AG04449 (cell line): ENCODE results near the gene ZNF143.
"Not testable (repeated sequence)": the region's sequence is repeated elsewhere in the genome, so short reads cannot be mapped to it uniquely, and the experiment has no call there.

Experiments
- CTCF ChIA-PET: fragments of 350-600 bp; formaldehyde crosslinking; extraction: SDS; loops from one replicate; lab custom pipeline; 2021; ENCODE audit warnings: antibody characterized with exemption; lab: Yijun Ruan, JAX
- POLR2A ChIA-PET: fragments of 400-600, 350-600 bp; formaldehyde crosslinking; extraction: SDS; loops from one replicate; lab custom pipeline; 2020; ENCODE audit warnings: antibody characterized with exemption, inconsistent platforms; lab: Yijun Ruan, JAX
- DNase-seq: peaks from one replicate; pipeline ENCODE4 v3.0.0-alpha.2; 2010; ENCODE audit warnings: low read depth, low spot score
- H3K4me3 ChIP-seq: 2 replicates; pipeline ENCODE4 v1.5.1; 2011; ENCODE audit warnings: low read depth, mild to moderate bottlenecking, control low read depth, low read length
- TF ChIP-seq, protein P1 (sequence below): IDR thresholded peaks from one replicate; pipeline ENCODE4 v1.5.1; 2011; ENCODE audit warnings: mild to moderate bottlenecking, moderate library complexity, low read length, control low read depth, inconsistent platforms; ENCODE audit not compliant: insufficient read depth; ENCODE audit errors: missing control alignments

The ZNF143 gene

DNA sequence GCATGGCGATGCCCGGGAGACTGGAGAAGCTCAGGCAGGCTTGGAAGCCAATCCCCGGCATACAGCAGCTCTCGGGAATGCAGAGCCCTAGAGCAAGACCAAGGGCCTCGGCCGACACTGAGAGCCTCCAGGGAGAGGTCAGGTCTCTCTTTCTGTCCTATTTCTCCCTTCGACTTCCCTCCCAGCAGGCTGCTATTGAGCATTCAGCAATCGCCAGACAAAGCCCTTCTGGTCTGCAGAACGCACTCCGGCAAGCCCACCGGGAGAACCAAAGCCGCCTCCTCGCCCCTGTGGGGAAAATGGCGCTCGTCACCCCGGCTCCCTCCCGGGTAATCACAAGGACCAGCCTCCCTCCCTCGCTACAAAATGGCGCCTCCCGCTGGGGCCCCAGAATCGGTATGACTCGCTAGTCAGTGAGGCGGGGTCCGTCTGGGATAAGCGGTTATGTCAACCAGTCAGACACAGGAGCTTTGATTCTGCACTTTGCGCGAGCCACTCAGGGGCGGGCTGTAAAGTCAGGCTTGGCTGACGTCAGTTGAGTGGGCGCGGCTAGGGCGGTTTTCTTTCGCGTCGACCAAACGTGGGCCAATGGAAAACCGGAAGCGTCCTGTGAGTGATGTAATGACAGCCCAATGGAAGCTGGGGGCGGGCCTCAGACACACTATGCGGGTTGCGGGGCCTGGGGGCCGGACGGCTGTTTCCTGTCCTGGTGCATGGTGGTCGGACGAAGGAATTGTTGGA lies at the start of gene ZNF143:
ZNF143 (plus strand) TSS at position 691 of the 741 bp plus-strand sequence. CDS start 10,297 bp downstream, outside the sequence.
- TF ChIP-seq, protein P1, sequence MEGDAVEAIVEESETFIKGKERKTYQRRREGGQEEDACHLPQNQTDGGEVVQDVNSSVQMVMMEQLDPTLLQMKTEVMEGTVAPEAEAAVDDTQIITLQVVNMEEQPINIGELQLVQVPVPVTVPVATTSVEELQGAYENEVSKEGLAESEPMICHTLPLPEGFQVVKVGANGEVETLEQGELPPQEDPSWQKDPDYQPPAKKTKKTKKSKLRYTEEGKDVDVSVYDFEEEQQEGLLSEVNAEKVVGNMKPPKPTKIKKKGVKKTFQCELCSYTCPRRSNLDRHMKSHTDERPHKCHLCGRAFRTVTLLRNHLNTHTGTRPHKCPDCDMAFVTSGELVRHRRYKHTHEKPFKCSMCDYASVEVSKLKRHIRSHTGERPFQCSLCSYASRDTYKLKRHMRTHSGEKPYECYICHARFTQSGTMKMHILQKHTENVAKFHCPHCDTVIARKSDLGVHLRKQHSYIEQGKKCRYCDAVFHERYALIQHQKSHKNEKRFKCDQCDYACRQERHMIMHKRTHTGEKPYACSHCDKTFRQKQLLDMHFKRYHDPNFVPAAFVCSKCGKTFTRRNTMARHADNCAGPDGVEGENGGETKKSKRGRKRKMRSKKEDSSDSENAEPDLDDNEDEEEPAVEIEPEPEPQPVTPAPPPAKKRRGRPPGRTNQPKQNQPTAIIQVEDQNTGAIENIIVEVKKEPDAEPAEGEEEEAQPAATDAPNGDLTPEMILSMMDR, result no peak
- peak within 1 kb of the TSS; percentile 90 for H3K4me3 ChIP-seq
- POLR2A ChIA-PET, result interaction anchor here (0.5 to 2.5 kb wide), 37 partner anchors 9 to 906 kb away, joined by 3 to 16 read pairs (median 4); partner anchors contain the start of genes ADM, IPO7 and WEE1
- CTCF ChIA-PET, result interaction anchor here (0.8 to 3.3 kb wide), 6 partner anchors 11 to 295 kb away, joined by 3 to 15 read pairs (median 5); no protein-coding TSS in a partner anchor
- peak; percentile 99 for DNase-seq

DNA sequence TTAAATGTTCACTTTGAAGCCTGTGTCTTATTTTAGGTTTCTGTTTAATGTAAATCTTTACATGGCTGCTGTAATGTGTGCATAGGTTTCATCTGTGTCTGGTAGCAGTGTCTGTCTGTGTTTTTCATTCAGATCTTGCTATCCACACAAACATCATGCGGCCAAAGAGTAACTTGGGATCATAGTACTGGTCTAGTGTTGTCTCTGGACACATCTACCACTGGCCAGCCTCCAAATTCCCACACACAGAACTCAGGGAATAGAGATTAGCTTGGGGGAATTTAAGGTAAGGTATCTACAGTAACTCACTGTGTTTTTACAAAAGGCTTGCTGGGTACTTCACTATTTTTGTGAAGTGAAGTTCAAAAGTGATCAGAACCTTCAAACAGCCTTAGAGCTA lies 32.1 kb upstream of the ZNF143 start:
- CTCF ChIA-PET, result interaction anchor here (1.9 kb wide), 1 partner anchor 78 kb away, joined by 8 read pairs; no protein-coding TSS in a partner anchor

DNA sequence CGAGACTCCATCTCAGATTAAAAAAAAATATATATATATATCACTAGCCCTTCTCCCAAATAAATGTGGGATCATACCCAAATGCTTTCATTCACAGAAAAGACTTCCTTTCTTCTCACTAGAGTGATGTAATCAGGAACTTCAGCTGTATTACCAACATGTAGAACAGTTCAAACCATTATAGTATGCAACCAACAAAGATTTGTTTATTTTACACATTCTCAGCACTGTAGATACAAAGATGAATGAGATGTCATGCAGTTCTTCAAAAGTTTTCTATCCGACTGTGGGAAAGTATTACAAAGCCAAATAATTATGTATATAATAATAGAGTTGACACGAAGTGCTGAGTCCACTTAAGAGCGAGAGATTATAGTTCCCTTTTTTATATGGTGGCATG lies 22.2 kb upstream of the ZNF143 start:
- no peak overlapping the region for H3K4me3 ChIP-seq
- POLR2A ChIA-PET, result no interaction called here
- TF ChIP-seq, protein P1, result no peak
- CTCF ChIA-PET, result interaction anchor here (1.6 to 1.8 kb wide), 2 partner anchors 9 to 69 kb away, joined by 3 to 9 read pairs; no protein-coding TSS in a partner anchor
- no peak for DNase-seq

More for the DNA sequence above, 32.1 kb upstream of the ZNF143 start:
- no peak for DNase-seq
- POLR2A ChIA-PET, result no interaction called here
- TF ChIP-seq, protein P1, result no peak
- H3K4me3 ChIP-seq, result no peak overlapping the region

DNA sequence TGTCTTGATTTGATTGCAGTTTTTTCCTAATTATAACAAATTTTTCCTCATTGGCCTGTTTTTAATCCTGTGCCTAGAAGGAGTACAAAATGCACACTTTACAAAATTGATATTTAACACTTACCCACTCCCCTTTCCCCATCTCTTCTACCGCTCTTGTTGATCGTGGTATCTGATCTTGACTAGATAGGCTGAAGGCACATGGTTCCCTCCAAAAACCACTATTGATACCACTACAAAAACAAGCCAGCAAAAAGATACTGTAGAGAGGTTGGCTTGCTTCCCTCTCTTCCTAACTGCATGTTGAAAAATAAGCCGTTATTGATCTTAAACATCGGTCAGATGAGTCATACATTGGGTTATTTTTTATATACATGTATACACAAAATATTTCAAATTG lies 14.6 kb upstream of the ZNF143 start:
- POLR2A ChIA-PET, result no interaction called here
- DNase-seq, result no peak

DNA sequence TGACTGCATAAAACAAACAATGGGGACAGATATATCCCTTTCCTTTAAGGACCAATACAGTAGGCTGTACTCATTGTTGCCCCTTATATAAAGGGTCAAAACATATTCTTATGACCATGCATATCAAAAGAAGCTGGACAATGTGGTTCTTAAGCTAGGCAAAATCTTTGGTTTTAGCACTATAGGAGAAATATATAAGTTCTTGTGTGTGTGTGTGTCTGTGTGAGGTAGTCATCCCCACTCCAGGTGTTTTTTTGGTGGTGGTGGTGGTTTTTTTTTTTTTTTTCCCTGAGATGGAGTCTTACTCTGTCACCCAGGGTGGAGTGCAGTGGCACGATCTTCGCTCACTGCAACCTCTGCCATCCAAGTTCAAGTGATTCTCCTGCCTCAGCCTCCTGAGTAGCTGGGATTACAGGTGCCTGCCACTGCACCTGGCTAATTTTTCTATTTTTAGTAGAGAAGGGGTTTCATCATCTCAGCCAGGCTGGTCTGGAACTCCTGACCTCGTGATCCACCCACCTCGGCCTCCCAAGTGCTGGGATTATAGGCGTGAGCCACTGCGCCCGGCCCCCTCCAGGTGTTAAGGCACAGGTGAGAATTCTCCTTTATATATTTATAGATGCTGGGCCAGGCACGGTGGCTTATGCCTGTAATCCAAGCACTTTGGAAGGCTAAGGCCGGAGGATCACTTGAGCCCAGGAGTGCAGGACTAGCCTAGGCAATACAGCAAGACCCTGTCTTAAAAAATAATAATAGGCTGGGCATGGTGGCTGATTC lies 12.0 kb upstream of the ZNF143 start:
- ChIA-PET CTCF (interaction anchor here (1.0 to 3.4 kb wide), 2 partner anchors 9 to 58 kb away, joined by 3 to 13 read pairs; no protein-coding TSS in a partner anchor), POLR2A (interaction anchor here (1.7 kb wide), 1 partner anchor 12 kb away, joined by 6 read pairs; the partner anchor contains the start of gene ZNF143)
- H3K4me3 ChIP-seq, result no peak overlapping the region
- no peak for DNase-seq
- TF ChIP-seq, protein P1, result no peak

More for the DNA sequence above, 14.6 kb upstream of the ZNF143 start:
- CTCF ChIA-PET, result no interaction called here
- no peak overlapping the region for H3K4me3 ChIP-seq
- TF ChIP-seq, protein P1, result no peak

DNA sequence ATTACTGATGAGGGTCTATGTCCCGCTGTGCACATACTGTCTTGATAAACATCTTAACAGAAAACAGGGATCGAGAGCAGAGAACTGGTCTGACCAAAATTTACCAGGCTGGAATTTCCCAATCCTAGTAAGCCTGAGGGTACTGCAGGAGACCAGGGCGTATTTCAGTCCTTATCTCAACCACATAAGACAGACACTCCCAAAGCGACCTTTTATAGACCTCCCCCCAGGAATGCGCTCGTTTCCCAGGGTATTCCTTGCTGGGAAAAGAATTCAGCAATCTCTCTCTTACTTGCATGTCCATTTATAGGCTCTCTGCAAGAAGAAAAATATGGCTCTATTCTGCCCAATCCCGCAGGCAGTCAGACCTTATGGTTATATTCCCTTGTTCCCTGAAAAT lies 8.8 kb upstream of the ZNF143 start:
- H3K4me3 ChIP-seq, DNase-seq, CTCF ChIA-PET, POLR2A ChIA-PET: not testable (repeated sequence)
